Esophagus muscularis mucosa (tissue), 4 donors: ENCODE data around the gene NPIPA3. TPM values are rescaled to one million over a fixed set of nuclear protein-coding genes. Genes with fewer than 3 reads are reported as not detected.
"Not testable (repeated sequence)": the region's sequence is repeated elsewhere in the genome, so short reads cannot be mapped to it uniquely, and the experiment has no call there.

ENCODE experiments used
- DNase-seq: peaks from one replicate; pipeline ENCODE4 v3.0.0-alpha.2; 2017; ENCODE audit errors: extremely low spot score
- H3K27ac ChIP-seq, 4 donors: fragments of 200-600 bp; sonication (generic); replicated peaks in 1 of 4; 1 replicate in 3 of 4; 2 replicates in 1 of 4; pipeline ENCODE4 v1.5.1; 2016 to 2019; ENCODE audit warnings: mild to moderate bottlenecking in 1 of 4
- H3K27me3 ChIP-seq, 4 donors: fragments of 200-600 bp; sonication (generic); one replicate each; pipeline versions ENCODE4 v1.5.1 to v1.6.0; 2016 to 2019
- H3K36me3 ChIP-seq, 4 donors: fragments of 200-600 bp; sonication (generic); one replicate each; pipeline ENCODE4 v1.5.1; 2016 to 2019
- H3K4me1 ChIP-seq, 4 donors: fragments of 200-600 bp; sonication (generic); one replicate each; pipeline ENCODE4 v1.5.1; 2016 to 2019
- H3K4me3 ChIP-seq, 4 donors: fragments of 200-600 bp; sonication (generic); 1 replicate in 2 of 4; 2 replicates in 2 of 4; pipeline ENCODE4 v1.5.1; 2016 to 2019; ENCODE audit warnings: mild to moderate bottlenecking in 4 of 4, moderate library complexity in 1 of 4
- H3K9me3 ChIP-seq, 4 donors: fragments of 200-600 bp; sonication (generic); 1 replicate in 3 of 4; 2 replicates in 1 of 4; pipeline ENCODE4 v1.5.1; 2016 to 2019
- EP300 ChIP-seq: sonication (generic); formaldehyde crosslinking; IDR thresholded peaks from one replicate; pipeline ENCODE4 v1.6.1; 2017; ENCODE audit warnings: antibody characterized with exemption
- POLR2A ChIP-seq: fragments of 450-650 bp; IDR thresholded peaks from one replicate; pipeline ENCODE4 v1.6.1; 2017; ENCODE audit warnings: antibody characterized with exemption, moderate library complexity, mild to moderate bottlenecking, low read depth
- POLR2AphosphoS5 ChIP-seq, 2 donors: sonication (generic); formaldehyde crosslinking; IDR thresholded peaks; one replicate each; pipeline ENCODE4 v1.6.1; 2017; ENCODE audit warnings: antibody characterized with exemption in 2 of 2
- WGBS: methylation state at CpG from one replicate; pipeline ENCODE4 v1.1.5; 2018; 5-methylcytosine and 5-hydroxymethylcytosine counted together
- intact Hi-C: fragments of 100-400 bp; cut with DNase I; formaldehyde crosslinking; loops from one replicate; pipeline ENCODE4 v1.15.1; 2023
- total RNA-seq, 4 donors: library from RNA; depleted of rRNA; stranded (reverse); fragments of >200 nt; gene quantifications; one replicate each; pipeline versions ENCODE4 v1.1.0 to v1.2.1, GENCODE V29; 2016
- TF ChIP-seq, protein P1 (sequence below), 3 experiments: fragments of 200-600 bp in 2 of 3; fragments of 450-650 bp in 1 of 3; sonication (generic) in 2 of 3; IDR thresholded peaks; one replicate each; pipeline ENCODE4 v1.5.1; 2017 to 2019; ENCODE audit warnings: antibody characterized with exemption in 3 of 3, mild to moderate bottlenecking in 2 of 3, moderate library complexity in 1 of 3

NPIPA3 gene
- total RNA-seq, 4 donors from 2014 or later = 0.69 to 0.84 (median 0.83) TPM; not detected in 1

DNA sequence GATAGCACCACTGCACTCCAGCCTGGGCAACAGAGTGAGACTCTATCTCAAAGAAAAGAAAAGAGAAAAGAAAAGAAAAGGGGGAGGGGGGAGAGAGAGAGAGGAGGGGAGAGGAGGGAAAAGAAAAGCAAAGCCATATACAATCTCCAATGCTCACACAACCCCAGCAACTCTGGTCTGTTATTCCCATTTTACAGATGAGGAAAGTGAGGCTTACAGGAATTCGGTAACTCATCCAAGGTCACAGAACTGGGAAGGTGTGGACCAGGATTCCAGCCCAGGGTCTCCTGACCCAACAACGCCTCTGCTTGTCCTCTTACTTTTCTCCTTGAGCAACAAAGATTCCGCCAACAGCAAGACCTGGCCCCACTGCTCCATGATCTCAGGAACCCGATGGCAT lies 22.1 kb upstream of the NPIPA3 start:
- H3K27ac ChIP-seq = no peak overlapping the region
- no peaks in the 10 kb centered on the region for H3K9me3 ChIP-seq
- 91% methylated on average over 4 of the region's 4 CpGs for WGBS
- DNase-seq = no peak
- H3K4me1 ChIP-seq = no peaks in the 10 kb centered on the region
- intact Hi-C loops = no loop called here
- TF ChIP-seq POLR2AphosphoS5 (IDR thresholded peaks at IDR 0.05) (no peak), EP300 (no peak)
- TF ChIP-seq, protein P1, sequence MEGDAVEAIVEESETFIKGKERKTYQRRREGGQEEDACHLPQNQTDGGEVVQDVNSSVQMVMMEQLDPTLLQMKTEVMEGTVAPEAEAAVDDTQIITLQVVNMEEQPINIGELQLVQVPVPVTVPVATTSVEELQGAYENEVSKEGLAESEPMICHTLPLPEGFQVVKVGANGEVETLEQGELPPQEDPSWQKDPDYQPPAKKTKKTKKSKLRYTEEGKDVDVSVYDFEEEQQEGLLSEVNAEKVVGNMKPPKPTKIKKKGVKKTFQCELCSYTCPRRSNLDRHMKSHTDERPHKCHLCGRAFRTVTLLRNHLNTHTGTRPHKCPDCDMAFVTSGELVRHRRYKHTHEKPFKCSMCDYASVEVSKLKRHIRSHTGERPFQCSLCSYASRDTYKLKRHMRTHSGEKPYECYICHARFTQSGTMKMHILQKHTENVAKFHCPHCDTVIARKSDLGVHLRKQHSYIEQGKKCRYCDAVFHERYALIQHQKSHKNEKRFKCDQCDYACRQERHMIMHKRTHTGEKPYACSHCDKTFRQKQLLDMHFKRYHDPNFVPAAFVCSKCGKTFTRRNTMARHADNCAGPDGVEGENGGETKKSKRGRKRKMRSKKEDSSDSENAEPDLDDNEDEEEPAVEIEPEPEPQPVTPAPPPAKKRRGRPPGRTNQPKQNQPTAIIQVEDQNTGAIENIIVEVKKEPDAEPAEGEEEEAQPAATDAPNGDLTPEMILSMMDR (IDR thresholded peaks at IDR 0.05) = no peak
- H3K27me3 ChIP-seq = peaks cover 0 to 18% (median 0%) of the 10 kb centered on the region in 4 donors
- H3K4me3 ChIP-seq = no peak overlapping the region
- no peaks in the 10 kb centered on the region for H3K36me3 ChIP-seq

DNA sequence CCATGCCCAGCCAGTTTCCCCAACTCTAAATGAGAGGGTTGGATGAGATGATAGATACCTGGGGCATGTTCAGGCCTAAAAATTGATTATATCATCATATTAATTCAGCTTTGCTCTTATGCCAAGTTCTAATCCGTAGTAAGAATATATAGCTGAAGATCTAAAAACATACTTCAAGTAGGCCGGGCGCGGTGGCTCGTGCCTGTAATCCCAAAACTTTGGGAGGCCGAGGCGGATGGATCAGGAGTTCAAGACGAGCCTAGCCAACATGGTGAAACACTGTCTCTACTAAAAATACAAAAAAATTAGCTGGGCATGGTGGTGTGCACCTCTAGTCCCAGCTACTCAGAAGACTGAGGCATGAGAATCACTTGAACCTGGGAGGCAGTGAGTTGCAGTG lies 21.1 kb upstream of the NPIPA3 start:
- no peak for DNase-seq
- Histone ChIP-seq H3K36me3 (no peaks in the 10 kb centered on the region), H3K4me1 (no peaks in the 10 kb centered on the region), H3K4me3 (no peak overlapping the region), H3K27me3 (peaks cover 0 to 14% (median 0%) of the 10 kb centered on the region in 4 donors), H3K27ac (no peak overlapping the region), H3K9me3 (no peaks in the 10 kb centered on the region)
- intact Hi-C loops = no loop called here
- TF ChIP-seq EP300 (no peak), POLR2AphosphoS5 (IDR thresholded peaks at IDR 0.05) (no peak), POLR2A (no peak)
- TF ChIP-seq, protein P1 (IDR thresholded peaks at IDR 0.05) = no peak
- WGBS = 93% methylated on average over 8 of the region's 8 CpGs

DNA sequence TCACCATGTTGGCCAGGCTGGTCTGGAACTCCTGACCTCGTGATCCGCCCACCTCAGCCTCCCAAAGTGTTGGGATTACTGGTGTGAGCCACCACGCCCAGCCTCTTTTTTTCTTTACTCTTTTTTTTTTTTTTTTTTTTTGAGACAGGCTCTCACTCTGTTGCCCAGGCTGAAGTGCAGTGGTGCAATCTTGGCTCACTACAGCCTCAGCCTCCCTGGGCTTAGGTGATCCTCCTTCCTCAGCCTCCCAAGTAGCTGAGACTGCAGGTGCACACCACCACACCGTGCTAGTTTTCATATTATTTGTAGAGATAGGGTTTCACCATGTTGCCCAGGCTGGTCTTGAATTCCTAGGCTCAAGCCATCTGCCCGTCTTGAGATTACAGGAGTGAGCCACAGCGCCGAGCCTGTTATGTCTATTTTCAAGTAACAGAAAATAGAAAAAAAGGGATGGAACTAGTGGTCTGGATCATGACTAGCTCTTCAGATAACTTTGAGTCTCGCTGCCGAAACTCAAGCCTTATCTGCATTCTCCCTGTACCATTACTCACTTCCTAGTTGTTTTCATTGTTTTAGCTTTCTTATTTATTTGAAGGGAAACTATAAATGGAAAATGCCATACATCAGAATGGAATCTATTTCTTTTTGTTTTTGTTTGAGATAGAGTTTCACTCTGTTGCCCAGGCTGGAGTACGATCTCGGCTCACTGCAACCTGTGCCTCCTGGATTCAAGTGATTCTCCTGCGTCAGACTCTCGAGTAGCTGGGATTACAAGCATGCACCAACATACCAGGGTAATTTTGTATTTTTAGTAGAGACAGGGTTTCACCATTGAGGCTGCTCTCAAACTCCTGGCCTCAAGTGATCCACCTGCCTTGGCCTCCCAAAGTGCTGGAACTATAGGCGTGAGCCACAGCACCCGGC lies 17.1 kb upstream of the NPIPA3 start:
- H3K9me3 ChIP-seq, H3K4me3 ChIP-seq, H3K27me3 ChIP-seq, intact Hi-C loops, DNase-seq, H3K27ac ChIP-seq, H3K4me1 ChIP-seq, H3K36me3 ChIP-seq: not testable (repeated sequence)
- 83% methylated on average over 15 of the region's 15 CpGs for WGBS

DNA sequence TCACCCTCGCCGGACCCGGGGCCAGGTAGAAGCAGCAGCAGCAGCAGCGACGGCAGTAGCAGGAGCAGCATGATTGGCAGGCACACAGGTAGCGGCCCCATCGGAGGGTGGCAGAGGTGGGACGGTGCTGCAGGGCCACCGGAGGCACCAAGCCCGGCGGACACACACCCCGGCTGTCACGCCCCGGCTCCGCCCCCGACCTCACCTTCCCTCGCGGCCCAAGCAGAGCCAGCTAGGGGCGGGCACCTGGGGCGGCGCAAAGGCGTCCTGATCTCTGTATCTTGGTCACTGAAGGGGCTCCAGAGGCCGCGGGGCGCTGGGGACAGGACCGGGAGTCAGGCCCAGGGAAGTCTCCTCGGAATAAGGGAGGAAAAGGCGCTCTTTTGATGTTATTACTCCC lies 9.1 kb upstream of the NPIPA3 start, which contains the start of gene PLA2G10:
Gene PLA2G10, minus strand, starts transcription at position 180 of the 400 bp plus-strand sequence. Its CDS starts 79 bp downstream, at position 101.
- H3K27me3 ChIP-seq, DNase-seq, H3K36me3 ChIP-seq, intact Hi-C loops, H3K4me1 ChIP-seq, H3K27ac ChIP-seq, H3K4me3 ChIP-seq, H3K9me3 ChIP-seq: not testable (repeated sequence)
- no CpG with 5 or more reads among the region's 28 CpGs for WGBS

DNA sequence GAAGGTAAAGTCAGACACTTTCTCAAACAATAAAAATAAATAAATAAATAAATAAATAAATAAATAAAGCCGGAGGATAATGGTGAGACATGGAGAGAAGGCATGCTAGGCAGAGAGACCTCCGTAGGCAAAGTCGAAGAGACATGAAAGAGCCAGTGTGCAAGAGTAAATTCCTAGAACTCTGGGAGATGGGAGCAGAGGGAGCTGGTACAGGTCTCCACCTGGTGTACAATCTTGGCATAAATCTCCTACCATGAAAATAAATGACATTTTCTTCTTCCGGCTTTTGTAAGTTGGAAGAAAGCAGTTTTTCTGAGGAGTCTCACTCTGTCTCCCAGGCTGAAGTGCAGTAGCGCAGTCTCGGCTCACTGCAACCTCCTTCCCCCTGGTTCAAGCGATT lies 1.4 kb upstream of the NPIPA3 start:
- H3K4me1 ChIP-seq, H3K27ac ChIP-seq, H3K4me3 ChIP-seq, intact Hi-C loops, DNase-seq, H3K9me3 ChIP-seq, H3K27me3 ChIP-seq, H3K36me3 ChIP-seq: not testable (repeated sequence)
- WGBS = no CpG with 5 or more reads among the region's 7 CpGs

DNA sequence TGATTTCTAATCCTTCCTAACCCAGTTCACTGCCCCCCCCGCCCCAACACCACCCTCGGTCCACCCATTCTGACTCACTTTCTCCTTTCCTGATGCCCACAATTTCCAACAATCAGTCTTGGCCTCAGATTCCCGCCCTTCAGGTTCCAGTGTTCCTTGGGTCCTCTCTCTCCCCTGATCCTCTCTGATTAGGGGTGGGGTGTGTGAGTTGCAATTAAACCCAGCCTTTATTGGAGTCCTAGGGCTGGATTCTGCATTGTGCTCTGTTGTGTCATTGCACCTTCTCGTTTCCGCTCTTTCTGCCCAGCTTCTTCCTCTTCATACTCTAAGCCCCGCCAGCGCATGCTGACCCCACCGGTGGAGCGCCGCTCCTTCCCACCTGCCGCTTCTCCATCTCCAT lies 539 bp upstream of the NPIPA3 start:
- H3K4me1 ChIP-seq, H3K9me3 ChIP-seq, DNase-seq, H3K36me3 ChIP-seq, H3K27ac ChIP-seq, H3K27me3 ChIP-seq, H3K4me3 ChIP-seq, intact Hi-C loops: not testable (repeated sequence)
- no CpG with 5 or more reads among the region's 11 CpGs for WGBS

DNA sequence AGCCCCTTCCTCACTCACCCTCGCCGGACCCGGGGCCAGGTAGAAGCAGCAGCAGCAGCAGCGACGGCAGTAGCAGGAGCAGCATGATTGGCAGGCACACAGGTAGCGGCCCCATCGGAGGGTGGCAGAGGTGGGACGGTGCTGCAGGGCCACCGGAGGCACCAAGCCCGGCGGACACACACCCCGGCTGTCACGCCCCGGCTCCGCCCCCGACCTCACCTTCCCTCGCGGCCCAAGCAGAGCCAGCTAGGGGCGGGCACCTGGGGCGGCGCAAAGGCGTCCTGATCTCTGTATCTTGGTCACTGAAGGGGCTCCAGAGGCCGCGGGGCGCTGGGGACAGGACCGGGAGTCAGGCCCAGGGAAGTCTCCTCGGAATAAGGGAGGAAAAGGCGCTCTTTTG lies 30.0 kb downstream of the NPIPA3 start:
- DNase-seq, H3K36me3 ChIP-seq, H3K27ac ChIP-seq, H3K4me3 ChIP-seq, H3K4me1 ChIP-seq, H3K27me3 ChIP-seq, intact Hi-C loops, H3K9me3 ChIP-seq: not testable (repeated sequence)
- no CpG with 5 or more reads among the region's 28 CpGs for WGBS

DNA sequence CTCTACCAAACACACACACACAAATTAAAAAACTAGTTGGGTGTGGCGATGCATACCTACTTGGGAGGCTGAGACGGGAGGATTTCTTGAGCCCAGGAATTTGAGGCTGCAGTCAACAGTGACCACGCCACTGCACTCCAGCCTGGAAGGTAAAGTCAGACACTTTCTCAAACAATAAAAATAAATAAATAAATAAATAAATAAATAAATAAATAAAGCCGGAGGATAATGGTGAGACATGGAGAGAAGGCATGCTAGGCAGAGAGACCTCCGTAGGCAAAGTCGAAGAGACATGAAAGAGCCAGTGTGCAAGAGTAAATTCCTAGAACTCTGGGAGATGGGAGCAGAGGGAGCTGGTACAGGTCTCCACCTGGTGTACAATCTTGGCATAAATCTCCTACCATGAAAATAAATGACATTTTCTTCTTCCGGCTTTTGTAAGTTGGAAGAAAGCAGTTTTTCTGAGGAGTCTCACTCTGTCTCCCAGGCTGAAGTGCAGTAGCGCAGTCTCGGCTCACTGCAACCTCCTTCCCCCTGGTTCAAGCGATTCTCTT lies 37.7 kb downstream of the NPIPA3 start:
- WGBS = no CpG with 5 or more reads among the region's 10 CpGs
- intact Hi-C loops, H3K36me3 ChIP-seq, H3K4me1 ChIP-seq, H3K4me3 ChIP-seq, H3K27ac ChIP-seq, DNase-seq, H3K27me3 ChIP-seq, H3K9me3 ChIP-seq: not testable (repeated sequence)

DNA sequence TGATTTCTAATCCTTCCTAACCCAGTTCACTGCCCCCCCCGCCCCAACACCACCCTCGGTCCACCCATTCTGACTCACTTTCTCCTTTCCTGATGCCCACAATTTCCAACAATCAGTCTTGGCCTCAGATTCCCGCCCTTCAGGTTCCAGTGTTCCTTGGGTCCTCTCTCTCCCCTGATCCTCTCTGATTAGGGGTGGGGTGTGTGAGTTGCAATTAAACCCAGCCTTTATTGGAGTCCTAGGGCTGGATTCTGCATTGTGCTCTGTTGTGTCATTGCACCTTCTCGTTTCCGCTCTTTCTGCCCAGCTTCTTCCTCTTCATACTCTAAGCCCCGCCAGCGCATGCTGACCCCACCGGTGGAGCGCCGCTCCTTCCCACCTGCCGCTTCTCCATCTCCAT lies 38.6 kb downstream of the NPIPA3 start:
- WGBS = no CpG with 5 or more reads among the region's 11 CpGs
- H3K9me3 ChIP-seq, H3K4me1 ChIP-seq, DNase-seq, H3K4me3 ChIP-seq, H3K27me3 ChIP-seq, intact Hi-C loops, H3K36me3 ChIP-seq, H3K27ac ChIP-seq: not testable (repeated sequence)
